HEK293 (cell line): ENCODE results near the gene NAP1L4.
A peak's percentile ranks its signal among the peaks of the same experiment; 100 is the strongest.

Source experiments
- CTCF ChIA-PET: fragments of 350-600 bp; formaldehyde crosslinking; extraction: SDS; loops from one replicate; lab custom pipeline; 2021; ENCODE audit warnings: antibody characterized with exemption; lab: Yijun Ruan, JAX
- POLR2A ChIA-PET: fragments of 300-600 bp; formaldehyde crosslinking; extraction: SDS; loops from one replicate; lab custom pipeline; 2020; ENCODE audit warnings: antibody characterized with exemption, inconsistent platforms; lab: Yijun Ruan, JAX
- H3K27ac ChIP-seq: fragments of 200-500 bp; sonication (Bioruptor generic); 2 replicates; pipeline ENCODE4 v1.5.1; 2014; ENCODE audit warnings: low read depth, low read length, control low read depth, inconsistent platforms; ENCODE audit errors: extremely low read depth
- H3K36me3 ChIP-seq, 2 experiments: fragments of 200-500 bp in 1 of 2; sonication (Bioruptor generic) in 1 of 2; 1 replicate in 1 of 2; 2 replicates in 1 of 2; pipeline ENCODE4 v1.5.1; 2014 to 2017; ENCODE audit warnings: inconsistent platforms in 2 of 2, low read length in 2 of 2; ENCODE audit not compliant: control insufficient read depth in 2 of 2, insufficient read depth in 1 of 2
- H3K4me1 ChIP-seq: fragments of 200-500 bp; sonication (Bioruptor generic); 2 replicates; pipeline ENCODE4 v1.5.1; 2014; ENCODE audit warnings: mild to moderate bottlenecking, low read length, inconsistent platforms; ENCODE audit not compliant: control insufficient read depth, insufficient read depth
- H3K4me3 ChIP-seq: 2 replicates; pipeline ENCODE4 v1.5.1; 2011; ENCODE audit warnings: low read depth, mild to moderate bottlenecking, control low read depth, low read length, moderate library complexity
- H3K9me3 ChIP-seq: fragments of 200-500 bp; sonication (Bioruptor generic); 2 replicates; pipeline ENCODE4 v1.5.1; 2014; ENCODE audit warnings: low read depth, low read length, inconsistent platforms; ENCODE audit not compliant: control insufficient read depth, insufficient read depth
- GLIS1 ChIP-seq: fragments of 450-650 bp; formaldehyde crosslinking; IDR thresholded peaks from 2 replicates; pipeline ENCODE4 v1.5.1; 2016; ENCODE audit warnings: missing biosample characterization, missing genetic modification characterization
- HIC1 ChIP-seq: fragments of 450-650 bp; formaldehyde crosslinking; IDR thresholded peaks from 2 replicates; pipeline ENCODE4 v1.5.1; 2016; ENCODE audit warnings: missing biosample characterization, missing genetic modification characterization
- HOXC10 ChIP-seq: sonication (generic); formaldehyde crosslinking; IDR thresholded peaks from 2 replicates; pipeline ENCODE4 v1.8.1; 2023; ENCODE audit warnings: mild to moderate bottlenecking, missing genetic modification reagents
- PRDM1 ChIP-seq: fragments of 450-650 bp; formaldehyde crosslinking; IDR thresholded peaks from 2 replicates; pipeline ENCODE4; 2016; ENCODE audit warnings: missing biosample characterization, missing genetic modification characterization
- PRDM10 ChIP-seq: fragments of 450-650 bp; formaldehyde crosslinking; IDR thresholded peaks from 2 replicates; pipeline ENCODE4 v1.5.1; 2016; ENCODE audit warnings: missing biosample characterization, missing genetic modification characterization
- ZBTB1 ChIP-seq: fragments of 450-650 bp; formaldehyde crosslinking; IDR thresholded peaks from 2 replicates; pipeline ENCODE4 v1.5.1; 2016; ENCODE audit warnings: missing biosample characterization, missing genetic modification characterization
- ZFHX2 ChIP-seq: fragments of 450-650 bp; formaldehyde crosslinking; conservative IDR thresholded peaks from 2 replicates; pipeline ENCODE4 v1.5.1; 2016; ENCODE audit warnings: missing biosample characterization, missing genetic modification characterization
- ZFP37 ChIP-seq: fragments of 450-650 bp; formaldehyde crosslinking; IDR thresholded peaks from 2 replicates; pipeline ENCODE4 v1.5.1; 2016; ENCODE audit warnings: missing biosample characterization, missing genetic modification characterization
- ZIC2 ChIP-seq: fragments of 450-650 bp; formaldehyde crosslinking; IDR thresholded peaks from 2 replicates; pipeline ENCODE4 v1.5.1; 2016; ENCODE audit warnings: missing biosample characterization, missing genetic modification characterization
- ZNF146 ChIP-seq: fragments of 450-650 bp; formaldehyde crosslinking; IDR thresholded peaks from 2 replicates; pipeline ENCODE4 v1.5.1; 2016; ENCODE audit warnings: missing biosample characterization, missing genetic modification characterization
- ZNF148 ChIP-seq: fragments of 450-650 bp; formaldehyde crosslinking; IDR thresholded peaks from 2 replicates; pipeline ENCODE4 v1.5.0; 2017; ENCODE audit warnings: missing biosample characterization, missing genetic modification characterization, borderline replicate concordance
- ZNF16 ChIP-seq: fragments of 450-650 bp; formaldehyde crosslinking; IDR thresholded peaks from 2 replicates; pipeline ENCODE4 v1.5.1; 2016; ENCODE audit warnings: low read depth, missing biosample characterization, missing genetic modification characterization
- ZNF48 ChIP-seq: fragments of 450-650 bp; formaldehyde crosslinking; IDR thresholded peaks from 2 replicates; pipeline ENCODE4 v1.5.1; 2016; ENCODE audit warnings: missing biosample characterization, missing genetic modification characterization
- ZNF549 ChIP-seq: fragments of 450-650 bp; IDR thresholded peaks from 2 replicates; pipeline ENCODE4 v1.5.1; 2018; ENCODE audit warnings: missing biosample characterization, missing genetic modification characterization, mild to moderate bottlenecking, inconsistent platforms, moderate library complexity
- ZNF76 ChIP-seq: fragments of 450-650 bp; formaldehyde crosslinking; IDR thresholded peaks from 2 replicates; pipeline ENCODE4; 2016; ENCODE audit warnings: low read depth, missing biosample characterization, missing genetic modification characterization, borderline replicate concordance
- ZNF830 ChIP-seq: fragments of 450-650 bp; IDR thresholded peaks from 2 replicates; pipeline ENCODE4 v1.5.0; 2018; ENCODE audit warnings: missing biosample characterization, missing genetic modification characterization, low read depth, mild to moderate bottlenecking, moderate library complexity
- ZSCAN18 ChIP-seq: fragments of 450-650 bp; formaldehyde crosslinking; IDR thresholded peaks from 2 replicates; pipeline ENCODE4 v1.5.1; 2016; ENCODE audit warnings: missing biosample characterization, missing genetic modification characterization

NAP1L4 gene

GRCh38 chr11:2910401-2910955, 81.7 kb downstream of the NAP1L4 start:
- no peak overlapping the region for H3K27ac ChIP-seq
- ChIA-PET CTCF (interaction anchor here (0.7 kb wide), 1 partner anchor 375 kb away, joined by 3 read pairs; no protein-coding TSS in a partner anchor), POLR2A (no interaction called here)

GRCh38 chr11:2909133-2909902, 82.8 kb downstream of the NAP1L4 start:
- ChIA-PET CTCF (no interaction called here), POLR2A (no interaction called here)
- H3K4me1 ChIP-seq: no peaks in the 10 kb centered on the region
- no peak overlapping the region for H3K27ac ChIP-seq
- H3K4me3 ChIP-seq: no peak overlapping the region
- no peak for TF ChIP-seq PRDM10 (tag by site-specific recombination)
- no peak for TF ChIP-seq ZFP37 (tag by site-specific recombination)
- no peak for TF ChIP-seq ZNF146 (tag by site-specific recombination)
- TF ChIP-seq ZNF48 (tag by site-specific recombination): no peak
- no peak for TF ChIP-seq ZNF76 (tag by site-specific recombination)
- TF ChIP-seq ZNF16: no peak
- TF ChIP-seq ZNF549 (tag by site-specific recombination): no peak
- no peak for TF ChIP-seq PRDM1 (tag by site-specific recombination)
- no peak for TF ChIP-seq ZBTB1 (tag by site-specific recombination)
- TF ChIP-seq HOXC10 (CRISPR knock-in tag): no peak
- H3K36me3 ChIP-seq: no peaks in the 10 kb centered on the region
- H3K9me3 ChIP-seq: no peaks in the 10 kb centered on the region

More at GRCh38 chr11:2910401-2910955, 81.7 kb downstream of the NAP1L4 start:
- TF ChIP-seq GLIS1 (tag by site-specific recombination) (peak; percentile 66), HIC1 (tag by site-specific recombination) (0 out of 2 replicates have a peak, but pooled peaks have one; percentile 44), ZIC2 (tag by site-specific recombination) (peak; percentile 70), ZNF830 (tag by site-specific recombination) (no peak), ZNF148 (tag by site-specific recombination) (no peak), ZFHX2 (tag by site-specific recombination) (peak; percentile 38), ZSCAN18 (tag by site-specific recombination) (no peak)
- Histone ChIP-seq H3K4me3 (no peak overlapping the region), H3K36me3 (no peaks in the 10 kb centered on the region), H3K4me1 (no peaks in the 10 kb centered on the region), H3K9me3 (no peaks in the 10 kb centered on the region)
